T-helper 22 cell (primary cell): ENCODE results near the gene DCAF7.

ENCODE experiments used
- DNase-seq: peaks from one replicate; pipeline ENCODE4 v3.0.0-alpha.2; 2020; ENCODE audit warnings: low read depth

Gene DCAF7

DNA sequence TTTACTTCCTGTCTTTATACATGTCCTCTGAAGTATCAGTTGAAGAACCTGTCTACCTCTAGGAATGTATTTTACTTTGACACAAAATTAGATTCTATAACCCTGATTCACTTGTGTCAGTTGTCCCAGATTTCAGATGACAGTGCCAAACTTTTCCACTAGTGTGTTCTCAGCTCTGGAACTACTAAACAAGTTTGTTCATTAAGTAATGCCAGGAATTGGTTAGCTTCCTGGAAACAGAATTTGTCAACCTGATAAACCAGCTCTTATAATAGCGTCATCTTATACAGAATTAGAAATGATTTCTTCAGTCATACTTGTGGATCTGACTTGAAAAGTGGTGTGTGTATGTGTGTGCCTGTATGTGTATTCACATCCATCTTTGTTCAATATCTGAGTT lies 79.3 kb downstream of the DCAF7 start:
- no peak for DNase-seq

DNA sequence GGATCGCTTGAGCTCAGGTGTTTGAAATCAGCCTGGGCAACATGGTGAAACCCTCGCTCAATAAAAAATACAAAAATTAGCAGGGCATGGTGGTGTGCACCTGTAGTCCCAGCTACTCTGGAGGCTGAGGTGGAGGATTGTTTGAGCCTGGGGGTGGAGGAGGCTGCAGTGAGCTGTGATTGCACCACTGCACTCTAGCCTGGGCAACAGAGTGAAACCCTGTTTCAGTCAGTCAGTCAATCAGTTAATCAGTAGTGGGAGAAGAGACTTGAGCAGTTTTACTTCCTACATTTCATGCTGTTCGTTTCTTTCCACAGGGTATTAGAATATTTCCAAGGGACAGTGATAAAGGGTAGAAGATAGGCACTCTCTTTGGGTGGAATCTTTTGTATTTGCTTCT lies 80.8 kb downstream of the DCAF7 start:
- no peak for DNase-seq

GRCh38 chr17:63631626-63632025 lies 81.3 kb downstream of the DCAF7 start:
- no peak for DNase-seq

GRCh38 chr17:63633742-63634141 lies 83.5 kb downstream of the DCAF7 start:
- DNase-seq: no peak

DNA sequence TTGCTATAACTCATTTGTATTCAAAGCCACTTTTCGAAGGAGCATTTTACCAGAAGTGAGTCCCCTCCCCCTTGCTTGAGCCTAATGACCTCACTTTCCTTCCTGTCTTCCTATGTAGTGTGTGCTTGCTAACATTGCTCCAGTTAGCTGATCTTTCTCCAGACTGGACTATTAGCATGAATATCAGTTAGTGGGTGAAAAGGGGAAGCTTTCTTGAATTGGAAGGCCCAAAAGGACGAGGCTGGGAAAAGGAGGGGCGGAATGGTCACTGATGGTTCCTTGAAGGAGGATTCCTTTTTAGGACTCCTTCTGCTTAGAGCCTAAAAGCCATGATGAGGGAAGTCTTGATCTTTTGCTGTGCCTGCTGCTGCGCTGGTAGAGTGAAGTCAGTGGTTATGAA lies 83.9 kb downstream of the DCAF7 start:
- no peak for DNase-seq

DNA sequence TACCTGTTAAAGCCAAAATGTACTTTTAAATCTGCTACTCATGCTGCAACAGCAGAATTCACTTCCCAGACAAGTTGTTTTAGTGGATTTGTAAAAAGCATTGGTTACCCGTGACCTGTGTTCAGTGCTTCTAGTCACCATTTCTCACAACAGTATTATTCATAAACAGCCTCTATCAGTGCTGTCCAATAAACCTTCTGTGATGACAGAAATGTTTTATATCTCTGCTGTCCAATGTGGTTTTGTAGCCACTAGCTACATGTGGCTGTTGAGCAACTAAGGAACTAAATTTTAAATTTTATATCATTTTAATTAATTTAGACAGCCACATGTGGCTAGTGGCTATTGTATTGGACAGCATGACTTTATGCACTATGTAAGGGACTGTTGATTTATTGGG lies 84.5 kb downstream of the DCAF7 start:
- no peak for DNase-seq

GRCh38 chr17:63635290-63635689 lies 85.0 kb downstream of the DCAF7 start:
- no peak for DNase-seq

DNA sequence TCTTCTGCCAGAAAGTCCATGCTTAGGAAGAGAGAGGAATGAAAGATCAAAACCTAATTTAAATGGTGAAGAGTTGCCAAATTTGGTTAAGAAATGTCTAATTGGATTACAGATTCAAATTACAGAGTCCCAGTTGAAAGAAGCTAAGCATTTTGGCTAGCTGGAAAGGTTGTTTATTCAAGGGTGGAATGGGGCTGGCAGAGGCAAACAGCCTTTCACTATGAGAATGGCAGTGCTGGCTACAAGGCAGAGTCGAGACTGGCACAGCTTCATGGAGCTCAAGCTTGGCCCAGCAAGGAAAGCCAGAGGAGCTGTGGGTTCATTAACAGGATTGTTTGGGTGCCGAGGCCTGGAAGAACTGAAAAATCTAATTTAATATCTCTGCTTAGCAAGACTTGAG lies 85.5 kb downstream of the DCAF7 start:
- no peak for DNase-seq

- DNase-seq: no peak
Measured at GRCh38 chr17:63639125-63639524, 88.8 kb downstream of the DCAF7 start.

DNA sequence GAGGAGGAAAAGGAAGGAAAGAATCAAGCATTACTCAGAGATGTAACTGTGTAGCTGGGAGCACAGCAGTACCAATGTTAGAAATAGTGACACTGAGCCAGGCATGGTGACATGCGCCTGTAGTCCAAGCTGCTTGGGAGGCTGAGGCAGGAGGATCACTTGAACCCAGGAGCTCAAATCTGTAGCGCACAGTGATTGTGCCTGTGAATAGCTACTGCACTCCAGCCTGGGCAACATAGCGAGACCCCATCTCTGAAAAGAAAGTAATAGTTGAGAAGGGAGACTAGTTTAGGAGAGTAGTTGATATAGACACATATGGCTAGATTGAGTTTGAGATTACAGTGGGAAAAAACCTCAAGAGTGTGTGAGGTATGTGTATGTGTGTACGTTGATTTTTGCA lies 89.8 kb downstream of the DCAF7 start:
- DNase-seq: no peak

- DNase-seq: no peak
Measured at GRCh38 chr17:63641692-63642448, 91.6 kb downstream of the DCAF7 start.
